B cell (primary cell): ENCODE data around the gene SMC2. TPM values are rescaled to one million over a fixed set of nuclear protein-coding genes. Genes with fewer than 3 reads are reported as not detected.

Experiments used
- ATAC-seq: fragments of 200-7000 bp; cut with Tn5 transposase; one replicate; pipeline ENCODE4 v1.10.0; 2021; ENCODE audit warnings: low read depth, mild to moderate bottlenecking, moderate number of reproducible peaks, moderate library complexity
- CTCF ChIA-PET: fragments of 350-600 bp; sonication (Branson Sonifier 250); formaldehyde crosslinking; loops from one replicate; lab custom pipeline; 2021; ENCODE audit warnings: antibody characterized with exemption, inconsistent platforms; lab: Charles Lee
- POLR2A ChIA-PET: fragments of 350-600 bp; sonication (Branson Sonifier 250); formaldehyde crosslinking; loops from one replicate; lab custom pipeline; 2021; ENCODE audit warnings: antibody characterized with exemption; lab: Charles Lee
- DNase-seq: peaks from one replicate; pipeline ENCODE4 v3.0.0; 2013
- H2AFZ ChIP-seq: 2 replicates; pipeline ENCODE4 v1.6.1; 2012; ENCODE audit warnings: mild to moderate bottlenecking, low read depth, low read length; ENCODE audit not compliant: insufficient read depth, poor library complexity, severe bottlenecking
- H3K27ac ChIP-seq, 2 donors: 1 replicate in 1 of 2; 2 replicates in 1 of 2; pipeline ENCODE4 v1.5.1; 2012 to 2013; ENCODE audit warnings: low read length in 2 of 2, mild to moderate bottlenecking in 2 of 2, moderate library complexity in 1 of 2
- H3K27me3 ChIP-seq, 4 experiments: fragments of 200-600 bp in 1 of 4; sonication (generic) in 1 of 4; replicated peaks in 1 of 4; 1 replicate in 2 of 4; 2 replicates in 2 of 4; pipeline versions ENCODE4 v1.6.1 to v1.7.0; 2013 to 2016; ENCODE audit warnings: low read length in 3 of 4, mild to moderate bottlenecking in 2 of 4, mixed read lengths in 1 of 4, moderate library complexity in 1 of 4; ENCODE audit not compliant: insufficient read depth in 4 of 4, control insufficient read depth in 3 of 4; ENCODE audit errors: control extremely low read depth in 1 of 4
- H3K36me3 ChIP-seq, 2 experiments: replicated peaks in 1 of 2; 1 replicate in 1 of 2; 2 replicates in 1 of 2; pipeline versions ENCODE4 v1.6.1 to v1.7.1; 2013; ENCODE audit warnings: low read length in 1 of 2; ENCODE audit not compliant: insufficient read depth in 2 of 2, control insufficient read depth in 1 of 2; ENCODE audit errors: control extremely low read depth in 1 of 2, extremely low read depth in 1 of 2
- H3K4me1 ChIP-seq, 2 donors: fragments of 200-600 bp in 1 of 2; sonication (generic) in 1 of 2; 1 replicate in 1 of 2; 2 replicates in 1 of 2; pipeline versions ENCODE4 v1.5.1 to v1.6.1; 2013 to 2017; ENCODE audit warnings: low read length in 2 of 2; ENCODE audit not compliant: control insufficient read depth in 2 of 2, insufficient read depth in 2 of 2
- H3K4me2 ChIP-seq: replicated peaks from 2 replicates; pipeline ENCODE3; 2012; ENCODE audit warnings: mild to moderate bottlenecking, low read depth, low read length; ENCODE audit not compliant: poor library complexity, severe bottlenecking
- H3K4me3 ChIP-seq, 5 experiments: fragments of 200-600 bp in 1 of 5; sonication (generic) in 1 of 5; 1 replicate in 3 of 5; 2 replicates in 2 of 5; pipeline versions ENCODE4 v1.5.1 to v1.7.0; 2011 to 2016; ENCODE audit warnings: low read length in 4 of 5, mild to moderate bottlenecking in 4 of 5, low read depth in 2 of 5, control low read depth in 1 of 5, moderate library complexity in 1 of 5; ENCODE audit not compliant: insufficient read depth in 1 of 5; ENCODE audit errors: control extremely low read depth in 1 of 5, extremely low read depth in 1 of 5
- H3K79me2 ChIP-seq: fragments of 200-600 bp; sonication (generic); one replicate; pipeline ENCODE4 v1.6.0; 2016; ENCODE audit warnings: low read length; ENCODE audit not compliant: control insufficient read depth, insufficient read depth
- H3K9ac ChIP-seq: fragments of 200-600 bp; sonication (generic); 2 replicates; pipeline ENCODE4 v1.6.1; 2017; ENCODE audit warnings: mild to moderate bottlenecking, low read length, moderate library complexity
- H3K9me3 ChIP-seq, 3 donors: one replicate each; pipeline versions ENCODE4 v1.6.1 to v1.7.1; 2013; ENCODE audit warnings: low read length in 2 of 3; ENCODE audit not compliant: control insufficient read depth in 2 of 3, insufficient read depth in 1 of 3; ENCODE audit errors: control extremely low read depth in 1 of 3
- H4K20me1 ChIP-seq: 2 replicates; pipeline ENCODE4 v1.6.0; 2012; ENCODE audit warnings: mild to moderate bottlenecking, low read length; ENCODE audit not compliant: insufficient read depth, control insufficient read depth, poor library complexity, severe bottlenecking
- H3K27ac Mint-ChIP-seq: one replicate; pipeline ENCODE4 v1.8.0; 2021; ENCODE audit warnings: mixed read lengths
- H3K27me3 Mint-ChIP-seq: one replicate; pipeline ENCODE4 v1.8.0; 2021; ENCODE audit warnings: mixed read lengths
- H3K4me1 Mint-ChIP-seq: one replicate; pipeline ENCODE4 v1.8.0; 2021; ENCODE audit warnings: mixed read lengths
- H3K4me3 Mint-ChIP-seq: one replicate; pipeline ENCODE4 v1.8.0; 2021; ENCODE audit warnings: mixed read lengths
- H3K9me3 Mint-ChIP-seq: one replicate; pipeline ENCODE4 v1.8.0; 2022; ENCODE audit warnings: mixed read lengths; ENCODE audit not compliant: insufficient read depth
- CTCF ChIP-seq: fragments of 200-600 bp; IDR thresholded peaks from one replicate; pipeline ENCODE4 v1.8.0; 2022; ENCODE audit warnings: antibody characterized with exemption, mild to moderate bottlenecking
- EZH2 ChIP-seq: IDR thresholded peaks from 2 replicates; pipeline ENCODE4 v1.6.1; 2012; ENCODE audit warnings: borderline replicate concordance, low read depth, mild to moderate bottlenecking, moderate library complexity, low read length; ENCODE audit not compliant: insufficient read depth, poor library complexity, severe bottlenecking
- WGBS: methylation state at CpG from one replicate; pipeline ENCODE4 v1.1.5; 2013; ENCODE audit warnings: missing lambda C conversion rate; ENCODE audit not compliant: insufficient coverage; 5-methylcytosine and 5-hydroxymethylcytosine counted together
- intact Hi-C: fragments of 100-400 bp; cut with micrococcal nuclease; formaldehyde crosslinking; loops from one replicate; pipeline ENCODE4 v1.10.0; 2022
- polyA plus RNA-seq: library from polyadenylated mRNA; depleted of rRNA; stranded (reverse); fragments of >200 nt; gene quantifications from 2 replicates; pipeline ENCODE4 v1.2.3, GENCODE V29; 2012
- total RNA-seq, 2 donors: library from RNA; stranded (reverse); fragments of 120-200 nt in 1 of 2; gene quantifications; 1 replicate in 1 of 2; 2 replicates in 1 of 2; pipeline versions ENCODE4 v1.2.3 to v1.2.4, GENCODE V29; 2013 to 2022

SMC2 gene
- total and polyA plus RNA-seq, 2 donors (not counting 1 experiment from before 2014, with no cell fraction given), result 1.6 to 10.6 TPM

- ChIA-PET CTCF (no interaction called here), POLR2A (no interaction called here)
- Histone ChIP-seq H3K4me2 (no peak overlapping the region), H3K4me1 (no peaks in the 10 kb centered on the region), H2AFZ (no peak overlapping the region), H3K9ac (no peak overlapping the region), H3K27ac (no peak overlapping the region), H3K4me3 (no peak overlapping the region), H4K20me1 (no peaks in the 10 kb centered on the region), H3K9me3 (no peaks in the 10 kb centered on the region), H3K27me3 (no peaks in the 10 kb centered on the region), H3K79me2 (no peaks in the 10 kb centered on the region), H3K36me3 (peaks cover 0 to 2% of the 10 kb centered on the region in 2 experiments)
- Mint-ChIP-seq H3K4me1 (no peaks in the 10 kb centered on the region), H3K9me3 (no peaks in the 10 kb centered on the region), H3K27me3 (no peaks in the 10 kb centered on the region), H3K4me3 (no peak overlapping the region), H3K27ac (no peak overlapping the region)
- DNase-seq (no peak), ATAC-seq (no peak)
- intact Hi-C loops, result no loop called here
- TF ChIP-seq EZH2 (no peak), CTCF (no peak)
- 95% methylated on average over 2 of the region's 3 CpGs for WGBS
Observed at GRCh38 chr9:104142799-104143549, 48.9 kb downstream of the SMC2 start.

GRCh38 chr9:104143550-104143910, 49.4 kb downstream of the SMC2 start:
- Histone ChIP-seq H3K27me3 (no peaks in the 10 kb centered on the region), H3K4me2 (no peak overlapping the region), H3K4me1 (no peaks in the 10 kb centered on the region), H3K9me3 (no peaks in the 10 kb centered on the region), H3K9ac (no peak overlapping the region), H3K27ac (no peak overlapping the region), H4K20me1 (no peaks in the 10 kb centered on the region), H3K36me3 (peaks cover 0 to 2% of the 10 kb centered on the region in 2 experiments), H3K4me3 (no peak overlapping the region), H3K79me2 (no peaks in the 10 kb centered on the region), H2AFZ (no peak overlapping the region)
- no peak overlapping the region for H3K4me3 Mint-ChIP-seq
- CTCF ChIA-PET, result no interaction called here
- DNase-seq (no peak), ATAC-seq (no peak)
- POLR2A ChIA-PET, result no interaction called here
- no peaks in the 10 kb centered on the region for H3K27me3 Mint-ChIP-seq
- no CpG with 5 or more reads among the region's 3 CpGs for WGBS
- TF ChIP-seq EZH2 (no peak), CTCF (no peak)
- no peaks in the 10 kb centered on the region for H3K4me1 Mint-ChIP-seq
- no peaks in the 10 kb centered on the region for H3K9me3 Mint-ChIP-seq
- intact Hi-C loops, result no loop called here
- H3K27ac Mint-ChIP-seq, result no peak overlapping the region
